PFSK-1 (cell line): ENCODE measurements around the gene MROH2B. TPM values are rescaled to one million over a fixed set of nuclear protein-coding genes. Genes with fewer than 3 reads are reported as not detected.

Experiments
- FOXP2 ChIP-seq: optimal IDR thresholded peaks from 2 replicates; pipeline ENCODE3; 2011; ENCODE audit warnings: borderline replicate concordance, control low read depth, inconsistent platforms; ENCODE audit not compliant: insufficient read depth; ENCODE audit errors: extremely low read length, extremely low read depth
- POLR2AphosphoS5 ChIP-seq: IDR thresholded peaks from 2 replicates; pipeline ENCODE4 v1.6.1; 2012; ENCODE audit warnings: low read depth, mild to moderate bottlenecking, control low read depth, low read length, moderate library complexity
- SIN3A ChIP-seq: IDR thresholded peaks from 2 replicates; pipeline ENCODE4 v1.6.1; 2012; ENCODE audit warnings: mild to moderate bottlenecking, low read length, moderate library complexity, borderline replicate concordance; ENCODE audit not compliant: insufficient read depth
- TAF1 ChIP-seq: IDR thresholded peaks from 2 replicates; pipeline ENCODE4 v1.6.1; 2012; ENCODE audit warnings: low read length, control low read depth, borderline replicate concordance; ENCODE audit not compliant: insufficient read depth
- polyA plus RNA-seq: library from polyadenylated mRNA; unstranded; fragments of >200 nt; gene quantifications from one replicate; pipeline ENCODE4 v1.2.1, GENCODE V29; 2012; ENCODE audit warnings: low read depth, missing spikeins; ENCODE audit not compliant: insufficient read length
- TF ChIP-seq, protein P1 (sequence below), 2 experiments: IDR thresholded peaks; 2 replicates each; pipeline versions ENCODE4 v1.6.1 to v1.8.0; 2011 to 2012; ENCODE audit warnings: low read depth in 2 of 2, low read length in 2 of 2, control low read depth in 1 of 2, inconsistent platforms in 1 of 2, mild to moderate bottlenecking in 1 of 2, moderate library complexity in 1 of 2; ENCODE audit not compliant: insufficient read depth in 1 of 2

Gene MROH2B
- polyA plus RNA-seq, result not detected

- no peak for TF ChIP-seq TAF1
- TF ChIP-seq, protein P1, sequence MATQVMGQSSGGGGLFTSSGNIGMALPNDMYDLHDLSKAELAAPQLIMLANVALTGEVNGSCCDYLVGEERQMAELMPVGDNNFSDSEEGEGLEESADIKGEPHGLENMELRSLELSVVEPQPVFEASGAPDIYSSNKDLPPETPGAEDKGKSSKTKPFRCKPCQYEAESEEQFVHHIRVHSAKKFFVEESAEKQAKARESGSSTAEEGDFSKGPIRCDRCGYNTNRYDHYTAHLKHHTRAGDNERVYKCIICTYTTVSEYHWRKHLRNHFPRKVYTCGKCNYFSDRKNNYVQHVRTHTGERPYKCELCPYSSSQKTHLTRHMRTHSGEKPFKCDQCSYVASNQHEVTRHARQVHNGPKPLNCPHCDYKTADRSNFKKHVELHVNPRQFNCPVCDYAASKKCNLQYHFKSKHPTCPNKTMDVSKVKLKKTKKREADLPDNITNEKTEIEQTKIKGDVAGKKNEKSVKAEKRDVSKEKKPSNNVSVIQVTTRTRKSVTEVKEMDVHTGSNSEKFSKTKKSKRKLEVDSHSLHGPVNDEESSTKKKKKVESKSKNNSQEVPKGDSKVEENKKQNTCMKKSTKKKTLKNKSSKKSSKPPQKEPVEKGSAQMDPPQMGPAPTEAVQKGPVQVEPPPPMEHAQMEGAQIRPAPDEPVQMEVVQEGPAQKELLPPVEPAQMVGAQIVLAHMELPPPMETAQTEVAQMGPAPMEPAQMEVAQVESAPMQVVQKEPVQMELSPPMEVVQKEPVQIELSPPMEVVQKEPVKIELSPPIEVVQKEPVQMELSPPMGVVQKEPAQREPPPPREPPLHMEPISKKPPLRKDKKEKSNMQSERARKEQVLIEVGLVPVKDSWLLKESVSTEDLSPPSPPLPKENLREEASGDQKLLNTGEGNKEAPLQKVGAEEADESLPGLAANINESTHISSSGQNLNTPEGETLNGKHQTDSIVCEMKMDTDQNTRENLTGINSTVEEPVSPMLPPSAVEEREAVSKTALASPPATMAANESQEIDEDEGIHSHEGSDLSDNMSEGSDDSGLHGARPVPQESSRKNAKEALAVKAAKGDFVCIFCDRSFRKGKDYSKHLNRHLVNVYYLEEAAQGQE (IDR thresholded peaks at IDR 0.05; ENCODE audit: insufficient read depth in 1 of 2, low read depth in 2 of 2, low read length in 2 of 2), result no peak
- TF ChIP-seq SIN3A, result no peak
- TF ChIP-seq FOXP2, result no peak
- TF ChIP-seq POLR2AphosphoS5, result no peak
These were observed at the start of gene MROH2B for GRCh38 chr5:41071242-41071641. MROH2B (minus strand) TSS chr5:41071342; CDS start chr5:41070852, 490 bp downstream.

DNA sequence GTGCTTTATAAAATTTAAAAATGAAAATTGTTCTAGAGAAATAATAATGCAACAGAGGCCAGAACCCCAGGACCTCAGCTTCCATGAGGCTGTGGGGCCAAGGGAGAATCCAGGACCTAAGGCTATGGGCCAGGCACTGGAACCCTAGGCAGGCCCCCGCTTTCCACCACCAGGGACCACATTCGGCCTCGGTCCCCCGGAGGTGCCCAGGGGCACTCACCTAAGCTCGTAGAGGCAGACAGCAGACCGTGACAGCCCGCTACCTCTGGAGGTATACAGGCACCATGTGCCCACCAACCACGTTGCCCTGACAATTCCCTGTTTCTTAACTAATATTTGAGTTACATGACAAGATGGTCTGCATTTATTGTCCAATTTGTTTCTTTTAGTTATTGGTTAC, 49.5 kb upstream of the MROH2B start:
- TF ChIP-seq TAF1, result no peak
- TF ChIP-seq FOXP2, result no peak
- TF ChIP-seq, protein P1 (IDR thresholded peaks at IDR 0.05; ENCODE audit: insufficient read depth in 1 of 2, low read depth in 2 of 2, low read length in 2 of 2), result no peak
- TF ChIP-seq POLR2AphosphoS5, result no peak

DNA sequence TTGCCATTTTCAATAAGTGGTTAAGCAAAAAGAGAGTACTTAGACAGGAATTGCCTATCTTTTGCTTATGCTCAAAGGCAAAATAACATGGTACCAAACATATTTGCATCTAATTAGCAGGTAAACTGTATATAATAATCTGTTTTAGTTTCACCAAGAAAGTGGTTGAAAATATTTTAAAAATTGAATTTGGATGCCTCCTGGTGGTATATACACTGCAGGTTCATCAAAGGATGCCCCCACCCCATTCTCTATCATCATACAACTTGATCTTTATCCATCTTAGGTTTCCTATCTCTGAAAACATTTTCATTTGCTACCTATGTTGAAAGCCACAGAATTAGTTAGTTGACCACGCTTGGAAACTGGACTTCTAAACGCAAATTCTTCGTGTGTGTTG, 47.0 kb upstream of the MROH2B start:
- TF ChIP-seq SIN3A (no peak), FOXP2 (no peak), POLR2AphosphoS5 (no peak)

DNA sequence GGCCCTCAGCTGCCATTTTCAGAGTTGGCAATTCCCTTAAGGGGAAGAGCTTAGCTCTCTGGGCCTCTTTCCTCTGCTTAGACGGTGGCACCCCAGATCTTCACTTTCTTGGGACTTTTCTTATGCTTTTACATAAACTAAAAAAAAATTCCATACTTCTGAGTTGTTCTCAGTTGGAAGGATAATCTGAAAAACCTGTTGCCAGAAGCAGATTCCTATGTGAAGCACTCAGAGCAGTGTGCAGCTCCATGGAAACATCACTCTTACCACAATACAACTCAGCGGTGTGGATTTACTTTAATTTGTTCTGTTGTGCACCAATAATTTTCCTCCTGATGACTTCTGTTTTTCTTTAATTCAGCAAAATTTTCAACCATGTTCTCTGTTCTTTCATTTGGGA, 44.1 kb upstream of the MROH2B start:
- TF ChIP-seq FOXP2 (no peak), SIN3A (no peak), TAF1 (no peak), POLR2AphosphoS5 (no peak)
- TF ChIP-seq, protein P1 (IDR thresholded peaks at IDR 0.05; ENCODE audit: insufficient read depth in 1 of 2, low read depth in 2 of 2, low read length in 2 of 2), result no peak

DNA sequence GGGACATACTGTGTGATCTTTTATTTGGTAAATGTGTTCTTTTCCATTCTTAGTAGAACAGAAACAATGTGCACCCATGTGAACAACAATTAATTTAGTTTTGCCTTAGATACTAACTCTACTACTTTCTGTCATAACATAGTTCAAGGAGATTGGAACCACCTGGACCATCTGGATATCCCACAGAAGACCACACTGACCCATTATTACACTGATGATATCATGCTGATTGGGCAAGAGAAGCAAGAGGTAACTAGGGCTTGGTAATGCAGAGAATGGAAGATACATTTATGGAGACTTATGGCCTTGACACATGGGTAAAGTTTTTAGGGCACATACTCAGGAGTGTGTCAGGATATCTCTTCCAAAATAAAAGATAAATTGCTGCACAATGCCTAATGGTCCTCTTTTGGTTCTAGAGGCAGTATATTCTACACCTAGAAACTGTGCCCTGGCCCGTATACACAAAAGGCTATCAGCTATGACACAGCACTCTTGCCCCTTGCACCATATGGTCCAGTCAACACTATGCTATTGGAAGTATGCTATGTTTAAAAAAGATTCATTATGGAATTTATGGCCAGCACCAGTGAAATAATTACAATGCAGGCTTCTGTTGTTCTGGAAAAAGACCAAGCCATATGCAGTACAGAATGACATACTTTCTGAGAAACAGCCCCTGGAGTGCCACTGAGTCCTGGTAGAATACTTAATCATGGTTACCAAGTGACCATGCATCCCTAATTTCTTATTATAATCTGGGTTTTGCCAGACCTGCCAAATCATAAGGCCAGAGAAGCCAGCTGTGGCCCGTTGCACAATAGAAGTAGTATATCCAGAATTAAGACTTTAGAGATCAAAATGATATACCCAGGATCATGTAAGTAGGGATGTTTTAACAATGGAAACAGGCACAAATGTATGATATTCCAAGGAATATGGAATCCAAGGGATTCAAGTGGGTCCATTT, 41.6 kb upstream of the MROH2B start:
- TF ChIP-seq TAF1 (no peak), SIN3A (no peak), POLR2AphosphoS5 (no peak), FOXP2 (no peak)
- TF ChIP-seq, protein P1 (IDR thresholded peaks at IDR 0.05; ENCODE audit: insufficient read depth in 1 of 2, low read depth in 2 of 2, low read length in 2 of 2), result no peak
